Measurements from ENCODE around the gene SOWAHD.

GRCh38 chrX:119791437-119792231 is 33.2 kb downstream of the SOWAHD start, which contains the start of gene RPL39:
- no peak for TF ChIP-seq CTCF (IDR thresholded peaks at IDR 0.05 in 2 of 3, conservative IDR thresholded peaks at IDR 0.05 in 1 of 3; ENCODE audit: borderline replicate concordance in 1 of 3, insufficient read depth in 1 of 3, low read depth in 2 of 3, low read length in 2 of 3)
- TF ChIP-seq POLR2AphosphoS5 (IDR thresholded peaks at IDR 0.05; ENCODE audit: low read depth, low read length) = peak; percentile 84
- no peak for TF ChIP-seq SP1 (IDR thresholded peaks at IDR 0.05; ENCODE audit: low read depth)
- no peak for TF ChIP-seq SIN3A (IDR thresholded peaks at IDR 0.05; ENCODE audit: low read depth)
- TF ChIP-seq EZH2 (IDR thresholded peaks at IDR 0.05) = no peak
- peak; percentile 38 for TF ChIP-seq POLR2A (IDR thresholded peaks at IDR 0.05; ENCODE audit: borderline replicate concordance, extremely low read depth, insufficient read depth, insufficient read length)
- no peak for TF ChIP-seq ZNF274 (IDR thresholded peaks at IDR 0.05; ENCODE audit: low read depth, low read length)
